Left lung (tissue), 10 donors: ENCODE measurements around the gene SUPV3L1. TPM values are rescaled to one million over a fixed set of nuclear protein-coding genes. Genes with fewer than 3 reads are reported as not detected.

Source experiments
- ATAC-seq: fragments of 200-7000 bp; cut with Tn5 transposase; one replicate; pipeline ENCODE4 v1.9.1; 2020; ENCODE audit warnings: moderate library complexity
- DNase-seq, 4 donors: peaks; one replicate each; pipeline ENCODE4 v3.0.0-alpha.2; 2013 to 2020
- H3K27ac ChIP-seq, 2 donors: fragments of 200-600 bp; sonication (generic) in 1 of 2; one replicate each; pipeline versions ENCODE4 v1.5.0 to v1.8.0; 2020 to 2021
- H3K27me3 ChIP-seq, 2 donors: fragments of 200-600 bp; sonication (generic) in 1 of 2; one replicate each; pipeline versions ENCODE4 v1.5.0 to v1.8.0; 2020 to 2021
- H3K36me3 ChIP-seq, 2 donors: fragments of 200-600 bp; sonication (generic) in 1 of 2; one replicate each; pipeline versions ENCODE4 v1.5.0 to v1.8.0; 2020 to 2021
- H3K4me1 ChIP-seq, 2 donors: fragments of 200-600 bp; one replicate each; pipeline ENCODE4 v1.8.0; 2021
- H3K4me3 ChIP-seq, 2 donors: fragments of 200-600 bp; sonication (generic) in 1 of 2; one replicate each; pipeline versions ENCODE4 v1.5.0 to v1.8.0; 2020 to 2021; ENCODE audit warnings: mild to moderate bottlenecking in 1 of 2
- H3K9me3 ChIP-seq, 2 donors: fragments of 200-600 bp; sonication (generic) in 1 of 2; one replicate each; pipeline versions ENCODE4 v1.5.0 to v1.8.0; 2020 to 2021
- intact Hi-C, 2 donors: fragments of 100-400 bp; cut with DNase I; formaldehyde crosslinking; loops; one replicate each; pipeline versions ENCODE4 v1.11.2 to v1.14.2; 2022
- polyA plus RNA-seq, 6 donors: library from polyadenylated mRNA; unstranded; fragments of 120-200 nt; gene quantifications; one replicate each; pipeline ENCODE4 v1.2.1, GENCODE V29; 2013; ENCODE audit not compliant: insufficient read length in 6 of 6
- total RNA-seq, 2 donors: library from RNA; stranded (reverse); fragmentation: NEBNext Ultra II Directional; extraction: Animal tissue kit (Norgen Biotek cat#: 25700); gene quantifications; one replicate each; pipeline ENCODE4 v1.2.1, GENCODE V29; 2021
- TF ChIP-seq, protein P1 (sequence below), 2 donors: fragments of 200-600 bp; sonication (generic) in 1 of 2; IDR thresholded peaks; one replicate each; pipeline versions ENCODE4 v1.5.0 to v1.8.0; 2021; ENCODE audit warnings: antibody characterized with exemption in 2 of 2
- donor health status: DM: no; HTN: yes; CAD: no.
- donor health status: DM: no; HTN: no; CAD: no.

SUPV3L1 gene
- total and polyA plus RNA-seq, 8 donors, result 15.8 to 47.6 (median 39.6) TPM

GRCh38 chr10:69242040-69242851, 62.2 kb downstream of the SUPV3L1 start:
- no peaks in the 10 kb centered on the region for H3K9me3 ChIP-seq
- H3K4me3 ChIP-seq, result no peak overlapping the region
- ATAC-seq (no peak), DNase-seq (no peak)
- no peaks in the 10 kb centered on the region for H3K36me3 ChIP-seq
- H3K27ac ChIP-seq, result no peak overlapping the region
- intact Hi-C loops, result no loop called here
- no peaks in the 10 kb centered on the region for H3K27me3 ChIP-seq
- TF ChIP-seq, protein P1, sequence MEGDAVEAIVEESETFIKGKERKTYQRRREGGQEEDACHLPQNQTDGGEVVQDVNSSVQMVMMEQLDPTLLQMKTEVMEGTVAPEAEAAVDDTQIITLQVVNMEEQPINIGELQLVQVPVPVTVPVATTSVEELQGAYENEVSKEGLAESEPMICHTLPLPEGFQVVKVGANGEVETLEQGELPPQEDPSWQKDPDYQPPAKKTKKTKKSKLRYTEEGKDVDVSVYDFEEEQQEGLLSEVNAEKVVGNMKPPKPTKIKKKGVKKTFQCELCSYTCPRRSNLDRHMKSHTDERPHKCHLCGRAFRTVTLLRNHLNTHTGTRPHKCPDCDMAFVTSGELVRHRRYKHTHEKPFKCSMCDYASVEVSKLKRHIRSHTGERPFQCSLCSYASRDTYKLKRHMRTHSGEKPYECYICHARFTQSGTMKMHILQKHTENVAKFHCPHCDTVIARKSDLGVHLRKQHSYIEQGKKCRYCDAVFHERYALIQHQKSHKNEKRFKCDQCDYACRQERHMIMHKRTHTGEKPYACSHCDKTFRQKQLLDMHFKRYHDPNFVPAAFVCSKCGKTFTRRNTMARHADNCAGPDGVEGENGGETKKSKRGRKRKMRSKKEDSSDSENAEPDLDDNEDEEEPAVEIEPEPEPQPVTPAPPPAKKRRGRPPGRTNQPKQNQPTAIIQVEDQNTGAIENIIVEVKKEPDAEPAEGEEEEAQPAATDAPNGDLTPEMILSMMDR (IDR thresholded peaks at IDR 0.05), result no peak
- H3K4me1 ChIP-seq, result peaks cover 0 to 20% of the 10 kb centered on the region in 2 donors

GRCh38 chr10:69242852-69243212, 62.8 kb downstream of the SUPV3L1 start:
- DNase-seq (no peak), ATAC-seq (no peak)
- Histone ChIP-seq H3K9me3 (no peaks in the 10 kb centered on the region), H3K36me3 (no peaks in the 10 kb centered on the region), H3K4me1 (peaks cover 0 to 16% of the 10 kb centered on the region in 2 donors), H3K4me3 (no peak overlapping the region), H3K27me3 (no peaks in the 10 kb centered on the region), H3K27ac (no peak overlapping the region)
- intact Hi-C loops, result no loop called here
- TF ChIP-seq, protein P1 (IDR thresholded peaks at IDR 0.05), result no peak

- ATAC-seq (no peak), DNase-seq (no peak)
- intact Hi-C loops, result no loop called here
Observed at GRCh38 chr10:69243817-69244216, 63.8 kb downstream of the SUPV3L1 start.

DNA sequence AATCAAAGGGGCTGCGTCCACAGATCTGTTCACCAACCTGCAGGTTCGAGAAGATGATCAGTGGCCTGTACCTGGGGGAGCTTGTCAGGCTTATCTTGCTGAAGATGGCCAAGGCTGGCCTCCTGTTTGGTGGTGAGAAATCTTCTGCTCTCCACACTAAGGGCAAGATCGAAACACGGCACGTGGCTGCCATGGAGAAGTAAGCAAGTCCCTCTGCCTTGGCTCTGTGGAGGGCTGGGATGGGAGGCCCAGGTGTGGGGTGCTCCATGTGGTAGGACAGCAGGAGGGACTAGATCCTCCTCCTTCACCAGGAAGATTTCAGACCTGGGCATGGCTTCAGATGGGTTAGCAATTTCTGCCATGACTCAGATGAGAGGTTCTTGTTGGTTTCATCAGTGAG, 66.0 kb downstream of the SUPV3L1 start:
- Histone ChIP-seq H3K27me3 (no peaks in the 10 kb centered on the region), H3K4me3 (no peak overlapping the region), H3K27ac (no peak overlapping the region), H3K9me3 (no peaks in the 10 kb centered on the region), H3K4me1 (no peaks in the 10 kb centered on the region), H3K36me3 (no peaks in the 10 kb centered on the region)
- intact Hi-C loops, result no loop called here
- DNase-seq, result no peak
- TF ChIP-seq, protein P1 (IDR thresholded peaks at IDR 0.05), result no peak
- no peak for ATAC-seq

More at GRCh38 chr10:69243817-69244216, 63.8 kb downstream of the SUPV3L1 start:
- Histone ChIP-seq H3K4me3 (no peak overlapping the region), H3K36me3 (no peaks in the 10 kb centered on the region), H3K27me3 (no peaks in the 10 kb centered on the region), H3K9me3 (no peaks in the 10 kb centered on the region), H3K4me1 (peaks cover 0 to 14% of the 10 kb centered on the region in 2 donors), H3K27ac (no peak overlapping the region)
- TF ChIP-seq, protein P1 (IDR thresholded peaks at IDR 0.05), result no peak

GRCh38 chr10:69246581-69247312, 66.7 kb downstream of the SUPV3L1 start:
- Histone ChIP-seq H3K4me3 (no peak overlapping the region), H3K36me3 (no peaks in the 10 kb centered on the region), H3K27ac (no peak overlapping the region), H3K27me3 (no peaks in the 10 kb centered on the region), H3K9me3 (no peaks in the 10 kb centered on the region), H3K4me1 (no peaks in the 10 kb centered on the region)
- intact Hi-C loops, result no loop called here
- DNase-seq, result no peak
- TF ChIP-seq, protein P1 (IDR thresholded peaks at IDR 0.05), result no peak
- no peak for ATAC-seq
